ENCODE measurements around the gene SCLY. TPM values are rescaled to one million over a fixed set of nuclear protein-coding genes. Genes with fewer than 3 reads are reported as not detected.

SCLY gene
- total RNA-seq, 1 experiment from 2014 or later, result 28.7 TPM

GRCh38 chr2:238082827-238083226 is 22.0 kb downstream of the SCLY start:
- Histone ChIP-seq H3K4me2 (ENCODE audit: low read length) (no peak overlapping the region), H3K9me2 (ENCODE audit: insufficient read depth) (no peaks in the 10 kb centered on the region), H3K4me3 (replicated peaks in 1 of 2; ENCODE audit: low read depth in 1 of 2, low read length in 2 of 2) (no peak overlapping the region), H3K9ac (ENCODE audit: low read length) (no peak overlapping the region), H2AFZ (ENCODE audit: low read depth, low read length, poor library complexity, severe bottlenecking) (no peak overlapping the region), H4K20me1 (ENCODE audit: insufficient read depth) (no peaks in the 10 kb centered on the region), H3K27me3 (ENCODE audit: insufficient read depth, low read length) (no peaks in the 10 kb centered on the region), H3K27ac (ENCODE audit: low read depth, low read length) (no peak overlapping the region), H3K79me2 (ENCODE audit: insufficient read depth, low read length) (peaks cover 9% of the 10 kb centered on the region; the same call in 1 of the 2 replicates), H3K4me1 (ENCODE audit: control insufficient read depth in 1 of 2, insufficient read depth in 2 of 2, low read length in 2 of 2) (no peaks in the 10 kb centered on the region), H3K9me3 (ENCODE audit: control insufficient read depth in 1 of 2, insufficient read depth in 1 of 2, low read depth in 1 of 2, low read length in 2 of 2) (no peaks in the 10 kb centered on the region), H3K36me3 (ENCODE audit: control insufficient read depth in 1 of 2, insufficient read depth in 2 of 2, low read length in 2 of 2) (peaks cover 19 to 30% of the 10 kb centered on the region in 2 experiments; a peak in 3 of 4 replicates)
- intact Hi-C loops (cut with micrococcal nuclease), result no loop called here
- CTCF ChIA-PET, result no interaction called here
- BruUV-seq (replicated peaks), result no TSS peak
- POLR2A ChIA-PET, result no interaction called here
- ATAC-seq (no peak), DNase-seq (ENCODE audit: low read depth, low spot score) (no peak)
- RAD21 ChIA-PET (ENCODE audit: low non-redundant PET in 1 of 2, low total read pairs in 2 of 2, uncharacterized antibody in 2 of 2, unreplicated experiment in 2 of 2), result no interaction called here
- TF ChIP-seq ZBTB33 (IDR thresholded peaks at IDR 0.05; ENCODE audit: extremely low read depth, insufficient replicate concordance, low read length) (no peak), SRF (IDR thresholded peaks at IDR 0.05; ENCODE audit: low read depth) (no peak), FOSL1 (IDR thresholded peaks at IDR 0.05; ENCODE audit: low read depth) (no peak), REST (IDR thresholded peaks at IDR 0.05; ENCODE audit: low read depth) (no peak), ZNF274 (IDR thresholded peaks at IDR 0.05; ENCODE audit: low read depth, low read length) (no peak), ZFX (IDR thresholded peaks at IDR 0.05) (no peak), TCF7L2 (IDR thresholded peaks at IDR 0.05; ENCODE audit: borderline replicate concordance, extremely low read depth, insufficient read depth, insufficient read length) (no peak), JUND (IDR thresholded peaks at IDR 0.05) (no peak), SP1 (IDR thresholded peaks at IDR 0.05; ENCODE audit: low read depth) (no peak), POLR2A (IDR thresholded peaks at IDR 0.05; ENCODE audit: borderline replicate concordance, extremely low read depth, insufficient read depth, insufficient read length) (no peak), POLR2AphosphoS5 (IDR thresholded peaks at IDR 0.05; ENCODE audit: low read depth, low read length) (no peak)
